Hematopoietic multipotent progenitor cell treated with erythropoietin and hydrocortisone succinate and interleukin-3 and kit ligand, for 15 days (in vitro differentiated cells): Measurements from ENCODE around the gene CRK.
"Not testable (repeated sequence)": the region's sequence is repeated elsewhere in the genome, so short reads cannot be mapped to it uniquely, and the experiment has no call there.

Experiments used
- DNase-seq: peaks from one replicate; pipeline ENCODE4 v3.0.0-alpha.2; 2015; ENCODE audit warnings: low spot score

The CRK gene

DNA sequence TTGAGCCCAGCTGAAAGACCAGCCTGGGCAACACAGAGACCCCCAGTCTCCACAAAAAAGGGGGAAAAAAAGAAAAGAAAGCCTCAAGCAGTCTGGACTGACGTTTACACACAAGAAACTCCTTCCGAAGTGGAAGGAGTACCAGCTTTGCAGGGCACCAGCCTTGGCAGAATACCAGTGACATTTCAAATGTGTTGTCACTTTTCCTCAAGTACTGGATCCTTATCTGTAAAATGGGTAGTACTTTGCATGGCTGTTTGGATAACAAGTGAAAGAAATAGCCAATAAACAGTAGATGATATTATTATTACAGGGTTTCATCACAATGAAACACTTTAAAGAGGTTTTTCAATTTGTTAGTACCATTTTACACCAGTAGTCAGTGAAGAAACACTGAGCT lies 70.2 kb downstream of the CRK start:
- DNase-seq: peak; percentile 65

DNA sequence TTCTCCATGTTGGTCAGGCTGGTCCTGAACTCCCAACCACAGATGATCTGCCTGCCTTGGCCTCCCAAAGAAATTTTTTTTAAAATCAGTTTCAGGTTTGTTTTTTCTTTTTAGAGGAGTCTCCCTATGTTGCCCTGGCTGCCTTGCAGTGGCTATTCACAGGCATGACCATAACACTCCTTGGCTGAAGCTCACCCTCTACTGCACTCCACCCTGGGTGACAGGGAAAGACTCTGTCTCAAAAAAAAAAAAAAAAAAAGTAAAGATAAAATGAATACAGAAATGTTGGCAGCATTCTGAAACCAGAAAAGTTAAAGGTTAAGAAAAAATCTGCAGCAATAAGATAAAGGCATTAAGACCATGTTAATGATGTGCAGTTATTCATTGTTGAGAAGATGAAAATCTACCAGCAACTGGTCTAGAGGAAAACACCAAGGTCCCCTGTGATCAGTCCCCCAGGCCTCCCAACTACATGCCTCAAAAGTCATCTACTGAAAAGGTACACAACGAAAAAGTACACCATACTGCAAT lies 71.1 kb downstream of the CRK start:
- DNase-seq: peak; percentile 57

DNA sequence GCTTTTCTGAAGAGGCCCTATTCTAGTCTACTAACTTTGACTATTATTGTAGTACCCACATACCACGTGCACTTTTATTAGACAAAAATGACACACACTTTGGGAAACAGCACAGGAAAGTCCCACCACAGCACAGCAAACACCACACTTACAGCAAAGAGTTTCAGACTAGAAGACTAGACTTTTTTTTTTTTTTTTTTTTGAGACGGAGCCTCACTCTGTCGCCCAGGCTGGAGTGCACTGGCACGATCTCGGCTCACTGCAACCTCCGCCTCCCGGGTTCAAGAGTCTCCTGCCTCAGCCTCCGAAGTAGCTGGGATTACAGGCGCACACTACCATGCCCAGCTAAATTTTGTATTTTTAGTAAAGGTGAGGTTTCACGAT lies 76.1 kb downstream of the CRK start:
- no peak for DNase-seq

GRCh38 chr17:1379208-1379929 lies 76.7 kb downstream of the CRK start:
- no peak for DNase-seq

GRCh38 chr17:1378476-1378860 lies 77.6 kb downstream of the CRK start:
- not testable (repeated sequence) for DNase-seq

DNA sequence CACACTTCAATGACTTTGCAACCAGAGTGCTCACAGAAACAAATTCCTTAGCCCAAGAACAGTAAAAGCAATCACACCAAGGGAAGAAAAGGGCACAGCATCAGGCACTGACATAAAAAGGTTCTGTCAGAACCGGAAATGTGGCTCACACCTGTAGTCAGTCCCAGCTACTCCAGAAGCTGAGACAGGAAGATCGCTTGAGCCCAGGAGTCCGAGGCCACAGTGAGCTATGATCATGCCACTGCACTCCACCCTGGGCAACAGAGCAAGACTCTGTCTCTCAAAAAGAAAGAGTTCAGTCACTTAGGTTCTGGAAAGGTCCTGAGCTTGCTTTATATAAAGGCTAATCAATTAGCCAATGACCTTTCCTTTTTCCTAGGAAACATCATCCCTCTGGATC lies 78.7 kb downstream of the CRK start:
- no peak for DNase-seq

GRCh38 chr17:1376061-1376460 lies 80.0 kb downstream of the CRK start:
- no peak for DNase-seq

GRCh38 chr17:1375615-1376014 lies 80.4 kb downstream of the CRK start:
- no peak for DNase-seq

DNA sequence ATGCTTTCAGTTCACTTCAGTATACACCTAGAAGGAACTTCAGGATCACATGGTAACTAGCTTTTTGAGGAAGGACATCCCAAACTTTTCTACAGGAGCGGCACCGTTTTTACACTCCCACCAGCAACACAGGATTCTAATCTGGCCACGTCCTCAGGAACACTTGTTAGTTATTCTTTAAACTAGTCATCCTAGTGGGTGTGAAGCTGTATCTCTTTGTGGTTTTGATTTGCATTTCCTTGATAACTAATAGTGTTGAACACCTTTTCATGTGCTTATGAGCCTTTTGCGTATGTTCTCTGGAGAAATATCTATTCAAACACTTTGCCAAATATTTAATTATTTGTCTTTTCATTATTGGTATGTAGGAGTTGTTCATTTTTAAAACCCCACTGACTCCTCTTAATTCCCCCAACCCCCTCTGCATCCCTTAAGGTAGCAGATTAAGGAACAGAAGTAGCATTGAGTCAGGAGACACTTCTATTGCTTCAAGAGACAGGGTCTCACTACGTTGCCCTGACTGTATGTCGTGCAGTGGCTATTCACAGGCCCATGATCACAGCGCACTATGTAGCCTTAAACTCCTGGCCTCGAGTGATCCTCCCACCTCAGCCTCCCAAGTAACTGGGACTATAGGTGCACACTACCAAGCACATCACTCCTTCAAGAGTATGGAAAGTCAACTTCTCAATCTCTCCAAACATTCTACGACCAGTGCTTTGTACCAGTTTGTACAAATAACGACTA lies 81.4 kb downstream of the CRK start:
- DNase-seq: no peak

DNA sequence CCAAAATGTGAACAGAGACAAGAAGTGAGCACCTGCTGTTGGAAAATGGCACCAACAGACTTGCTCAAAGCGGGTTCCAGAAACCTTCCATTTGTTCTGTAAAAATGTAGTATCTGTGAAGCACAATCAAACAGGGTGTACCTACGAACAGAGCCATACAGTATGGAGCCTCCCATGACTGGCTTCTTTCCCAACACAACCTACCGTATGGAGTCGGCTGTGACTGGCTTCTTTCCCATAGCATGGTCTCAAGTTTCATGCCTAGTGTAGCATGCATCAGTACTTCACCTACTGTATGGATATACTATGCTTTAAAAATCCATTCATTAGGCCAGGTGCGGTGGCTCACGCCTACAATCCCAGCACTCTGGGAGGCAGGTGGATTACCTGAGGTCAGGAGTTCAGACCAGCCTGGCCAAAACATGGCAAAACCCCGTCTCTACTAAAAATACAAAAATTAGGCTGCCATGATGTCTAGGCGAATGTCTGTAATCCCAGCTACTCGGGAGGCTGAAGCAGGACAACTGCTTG lies 82.3 kb downstream of the CRK start:
- no peak for DNase-seq

GRCh38 chr17:1372618-1373017 lies 83.4 kb downstream of the CRK start:
- DNase-seq: no peak

- no peak for DNase-seq
These were observed 84.0 kb downstream of the CRK start for GRCh38 chr17:1371893-1372590.
